HepG2 (cell line): ENCODE data around the gene NOL4L.

ENCODE experiments used
- BHLHE40 ChIP-seq: IDR thresholded peaks from 2 replicates; pipeline ENCODE4 v1.6.1; 2011; ENCODE audit warnings: low read length, improper control_type of control experiment
- EP300 ChIP-seq, 3 experiments: sonication (generic) in 1 of 3; formaldehyde crosslinking in 1 of 3; IDR thresholded peaks; 2 replicates each; pipeline versions ENCODE4 v1.5.1 to v1.6.1; 2011 to 2020; ENCODE audit warnings: low read depth in 2 of 3, low read length in 2 of 3, borderline replicate concordance in 1 of 3, improper control_type of control experiment in 1 of 3, mild to moderate bottlenecking in 1 of 3, missing genetic modification reagents in 1 of 3, moderate library complexity in 1 of 3
- JUN ChIP-seq: sonication (generic); formaldehyde crosslinking; IDR thresholded peaks from 2 replicates; pipeline ENCODE4 v1.4.0; 2020; ENCODE audit warnings: mild to moderate bottlenecking, missing genetic modification reagents
- MIER3 ChIP-seq: IDR thresholded peaks from 2 replicates; pipeline ENCODE4 v1.6.1; 2016; ENCODE audit warnings: missing compliant biosample characterization, borderline replicate concordance
- NFYB ChIP-seq: sonication (generic); formaldehyde crosslinking; IDR thresholded peaks from 2 replicates; pipeline ENCODE4 v1.4.0; 2020; ENCODE audit warnings: missing genetic modification reagents
- POLR2A ChIP-seq, 2 experiments: IDR thresholded peaks; 2 replicates each; pipeline ENCODE4 v1.6.1; 2011; ENCODE audit warnings: low read depth in 2 of 2, low read length in 2 of 2, mild to moderate bottlenecking in 1 of 2, moderate library complexity in 1 of 2; ENCODE audit not compliant: insufficient read depth in 1 of 2
- POLR2AphosphoS5 ChIP-seq: IDR thresholded peaks from 2 replicates; pipeline ENCODE4 v1.6.1; 2012; ENCODE audit warnings: low read depth, low read length
- SP1 ChIP-seq, 2 experiments: fragments of 450-650 bp in 1 of 2; sonication (generic) in 1 of 2; formaldehyde crosslinking in 1 of 2; IDR thresholded peaks; 2 replicates each; pipeline versions ENCODE4 v1.4.0 to v1.6.1; 2016 to 2020; ENCODE audit warnings: missing genetic modification reagents in 1 of 2
- USF2 ChIP-seq, 2 experiments: sonication (generic) in 1 of 2; formaldehyde crosslinking in 1 of 2; IDR thresholded peaks; 2 replicates each; pipeline versions ENCODE4 v1.5.1 to v1.6.1; 2011 to 2020; ENCODE audit warnings: borderline replicate concordance in 1 of 2, low read depth in 1 of 2, low read length in 1 of 2, mild to moderate bottlenecking in 1 of 2, missing genetic modification reagents in 1 of 2, moderate library complexity in 1 of 2
- TF ChIP-seq, protein P1 (sequence below): fragments of 450-650 bp; IDR thresholded peaks from 2 replicates; pipeline ENCODE4 v1.6.1; 2017; ENCODE audit warnings: mild to moderate bottlenecking

DNA sequence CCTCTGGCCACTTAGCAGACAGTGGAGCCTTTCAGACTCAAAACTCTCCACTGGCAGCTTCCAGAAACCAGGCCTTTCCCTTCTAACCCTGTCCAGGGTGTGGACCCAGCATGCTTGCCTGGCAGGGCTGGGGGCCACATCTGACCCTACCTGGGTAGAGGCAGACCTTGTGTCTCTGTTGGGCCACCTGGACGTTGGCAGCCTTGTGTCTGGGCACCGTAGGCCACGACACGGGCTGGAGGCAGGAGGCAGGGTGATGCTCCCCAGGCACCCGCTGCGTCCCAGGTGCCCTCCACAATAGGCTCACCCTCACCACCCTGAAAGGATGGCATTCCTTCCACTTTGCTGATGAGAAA, 67.6 kb downstream of the NOL4L start:
- TF ChIP-seq EP300 (IDR thresholded peaks at IDR 0.05; ENCODE audit: low read depth in 2 of 2, low read length in 2 of 2) (no peak), EP300 (CRISPR knock-in tag; IDR thresholded peaks at IDR 0.05; ENCODE audit: borderline replicate concordance) (no peak), USF2 (IDR thresholded peaks at IDR 0.05; ENCODE audit: low read depth, low read length) (no peak), USF2 (CRISPR knock-in tag; IDR thresholded peaks at IDR 0.05; ENCODE audit: borderline replicate concordance) (no peak), JUN (CRISPR knock-in tag) (no peak), NFYB (CRISPR knock-in tag) (no peak), POLR2A (IDR thresholded peaks at IDR 0.05; ENCODE audit: insufficient read depth in 1 of 2, low read depth in 2 of 2, low read length in 2 of 2) (no peak), POLR2AphosphoS5 (no peak), MIER3 (CRISPR knock-in tag) (no peak), BHLHE40 (no peak), SP1 (IDR thresholded peaks at IDR 0.05) (no peak), SP1 (CRISPR knock-in tag; IDR thresholded peaks at IDR 0.05) (no peak)
- TF ChIP-seq, protein P1, sequence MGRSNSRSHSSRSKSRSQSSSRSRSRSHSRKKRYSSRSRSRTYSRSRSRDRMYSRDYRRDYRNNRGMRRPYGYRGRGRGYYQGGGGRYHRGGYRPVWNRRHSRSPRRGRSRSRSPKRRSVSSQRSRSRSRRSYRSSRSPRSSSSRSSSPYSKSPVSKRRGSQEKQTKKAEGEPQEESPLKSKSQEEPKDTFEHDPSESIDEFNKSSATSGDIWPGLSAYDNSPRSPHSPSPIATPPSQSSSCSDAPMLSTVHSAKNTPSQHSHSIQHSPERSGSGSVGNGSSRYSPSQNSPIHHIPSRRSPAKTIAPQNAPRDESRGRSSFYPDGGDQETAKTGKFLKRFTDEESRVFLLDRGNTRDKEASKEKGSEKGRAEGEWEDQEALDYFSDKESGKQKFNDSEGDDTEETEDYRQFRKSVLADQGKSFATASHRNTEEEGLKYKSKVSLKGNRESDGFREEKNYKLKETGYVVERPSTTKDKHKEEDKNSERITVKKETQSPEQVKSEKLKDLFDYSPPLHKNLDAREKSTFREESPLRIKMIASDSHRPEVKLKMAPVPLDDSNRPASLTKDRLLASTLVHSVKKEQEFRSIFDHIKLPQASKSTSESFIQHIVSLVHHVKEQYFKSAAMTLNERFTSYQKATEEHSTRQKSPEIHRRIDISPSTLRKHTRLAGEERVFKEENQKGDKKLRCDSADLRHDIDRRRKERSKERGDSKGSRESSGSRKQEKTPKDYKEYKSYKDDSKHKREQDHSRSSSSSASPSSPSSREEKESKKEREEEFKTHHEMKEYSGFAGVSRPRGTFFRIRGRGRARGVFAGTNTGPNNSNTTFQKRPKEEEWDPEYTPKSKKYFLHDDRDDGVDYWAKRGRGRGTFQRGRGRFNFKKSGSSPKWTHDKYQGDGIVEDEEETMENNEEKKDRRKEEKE, result no peak
